Heart right ventricle (tissue), 16 donors: ENCODE data around the gene HDAC8. TPM values are rescaled to one million over a fixed set of nuclear protein-coding genes. Genes with fewer than 3 reads are reported as not detected.
"Not testable (repeated sequence)": the region's sequence is repeated elsewhere in the genome, so short reads cannot be mapped to it uniquely, and the experiment has no call there.

Experiments
- ATAC-seq, 8 donors: fragments of 200-7000 bp; cut with Tn5 transposase; one replicate each; pipeline ENCODE4 v1.9.1; 2020; ENCODE audit warnings: mild to moderate bottlenecking in 8 of 8, moderate library complexity in 8 of 8, moderate number of reproducible peaks in 1 of 8
- DNase-seq, 2 donors: peaks; one replicate each; pipeline ENCODE4 v3.0.0-alpha.2; 2020
- H3K27ac ChIP-seq, 10 donors: fragments of 200-600 bp; sonication (generic) in 2 of 10; one replicate each; pipeline versions ENCODE4 v1.5.0 to v1.8.0; 2020 to 2022; ENCODE audit warnings: mild to moderate bottlenecking in 3 of 10
- H3K27me3 ChIP-seq, 7 donors: fragments of 200-600 bp; one replicate each; pipeline ENCODE4 v1.8.0; 2021 to 2022; ENCODE audit warnings: mild to moderate bottlenecking in 2 of 7
- H3K36me3 ChIP-seq, 9 donors: fragments of 200-600 bp; sonication (generic) in 1 of 9; one replicate each; pipeline versions ENCODE4 v1.5.0 to v1.8.0; 2020 to 2022; ENCODE audit warnings: mild to moderate bottlenecking in 2 of 9
- H3K4me1 ChIP-seq, 9 donors: fragments of 200-600 bp; sonication (generic) in 1 of 9; one replicate each; pipeline versions ENCODE4 v1.5.0 to v1.8.0; 2020 to 2022; ENCODE audit warnings: mild to moderate bottlenecking in 4 of 9
- H3K4me3 ChIP-seq, 10 donors: fragments of 200-600 bp; sonication (generic) in 2 of 10; one replicate each; pipeline versions ENCODE4 v1.5.0 to v1.8.0; 2020 to 2022; ENCODE audit warnings: mild to moderate bottlenecking in 7 of 10, moderate library complexity in 2 of 10
- H3K9me3 ChIP-seq, 11 donors: fragments of 200-600 bp in 10 of 11; sonication (generic) in 2 of 11; one replicate each; pipeline versions ENCODE4 v1.5.0 to v1.8.0; 2013 to 2022; ENCODE audit warnings: mild to moderate bottlenecking in 2 of 11, control low read depth in 1 of 11, moderate library complexity in 1 of 11
- CTCF ChIP-seq, 9 donors: fragments of 200-600 bp; sonication (generic) in 2 of 9; IDR thresholded peaks; one replicate each; pipeline versions ENCODE4 v1.5.0 to v1.8.0; 2021 to 2022; ENCODE audit warnings: antibody characterized with exemption in 9 of 9, mild to moderate bottlenecking in 5 of 9, moderate library complexity in 1 of 9
- WGBS, 2 donors: extraction: QIAGEN DNeasy Blood & Tissue Kit; methylation state at CpG; one replicate each; pipeline ENCODE4 v1.1.7; 2013; ENCODE audit warnings: inconsistent platforms in 1 of 2; 5-methylcytosine and 5-hydroxymethylcytosine counted together
- intact Hi-C, 10 donors: fragments of 100-400 bp; cut with DNase I; formaldehyde crosslinking; loops; one replicate each; pipeline versions ENCODE4 v1.11.1 to v1.14.2; 2022
- polyA plus RNA-seq, 2 donors: library from polyadenylated mRNA; stranded (reverse); fragments of 200-250 nt; gene quantifications; one replicate each; pipeline ENCODE4 v1.2.3, GENCODE V29; 2013
- total RNA-seq, 10 donors: library from RNA; stranded (reverse); fragmentation: NEBNext Ultra II Directional in 3 of 10; extraction: Animal tissue kit (Norgen Biotek cat#: 25700) in 3 of 10; gene quantifications; one replicate each; pipeline versions ENCODE4 v1.2.1 to v1.2.4, GENCODE V29; 2021 to 2023
- donor health status: Arrhythmogenic right ventricular cardiomyopathy.
- donor health status: ischemic (EF 13 %, LVEDD 7.1; RV severe dilation, severe dysfunction).
- donor health status: healthy with polysubstance abuse.
- donor health status: DM: no; HTN: yes; CAD: no.
- donor health status: DM: no; HTN: no; CAD: no.
- donor health status: ischemic (EF 25% LVEDD 6.9; RV normal size, moderate dysfunction).
- donor health status: ischemic (EF 25% LVEDD 5.7; RV mildly dilated, moderate dysfunction).
- donor health status: healthy.
- donor health status: DM: yes; HTN: yes; CAD: no.
- donor health status: Ischemic cardiomyopathy.
- donor health status: ischemic (EF 35%, LVEDD 5.7; RV mildly dilated, moderate dysfunction).
- donor health status: nonischemic (EF 11% LVEDD 7.7; RV severe dilation, severe dysfunction).
- donor health status: DM: yes; HTN: yes; CAD: no.
- donor health status: PGD.
- donor health status: ischemic (EF 29% LVEDD 5.4; RV normal size, mild dysfunction).
- donor health status: nonischemic (EF 23%, LVEDD 6.1; RV moderate dilation, normal function).

Gene HDAC8
- total and polyA plus RNA-seq, 12 donors, result 15.9 to 48.1 (median 19.5) TPM

GRCh38 chrX:72620550-72621145 is 48.0 kb upstream of the HDAC8 start:
- H3K4me3 ChIP-seq, result no peak overlapping the region
- H3K27me3 ChIP-seq, result peaks cover 0 to 35% (median 0%) of the 10 kb centered on the region in 7 donors
- H3K36me3 ChIP-seq, result peaks cover 0 to 22% (median 0%) of the 10 kb centered on the region in 9 donors
- no peak for TF ChIP-seq CTCF (IDR thresholded peaks at IDR 0.05)
- peak overlapping the region in 3 of 10 donors; percentile 19 to 53 (median 48) for H3K27ac ChIP-seq
- peaks cover 0 to 8% (median 0%) of the 10 kb centered on the region in 9 donors for H3K4me1 ChIP-seq
- DNase-seq, result peak; percentile 6 to 36
- 72 to 83% methylated on average over 9 of the region's 9 CpGs for WGBS, 2 donors
- intact Hi-C loops, result no loop called here
- H3K9me3 ChIP-seq, result no peaks in the 10 kb centered on the region
- ATAC-seq, result peak in 7 of 8 donors; percentile 67 to 93 (median 79)

- peak in 6 of 9 donors; percentile 19 to 44 (median 26) for TF ChIP-seq CTCF (IDR thresholded peaks at IDR 0.05)
- Histone ChIP-seq H3K36me3 (peaks cover 0 to 27% (median 0%) of the 10 kb centered on the region in 9 donors), H3K27me3 (peaks cover 0 to 38% (median 0%) of the 10 kb centered on the region in 7 donors), H3K4me3 (no peak overlapping the region), H3K4me1 (no peaks in the 10 kb centered on the region), H3K9me3 (no peaks in the 10 kb centered on the region), H3K27ac (no peak overlapping the region)
- intact Hi-C loops, result no loop called here
- no peak for ATAC-seq
- WGBS, 2 donors, result 41 to 52% methylated on average over 2 of the region's 2 CpGs
- DNase-seq, result no peak
Observed at GRCh38 chrX:72609313-72609712, 36.7 kb upstream of the HDAC8 start.

GRCh38 chrX:72604705-72605104 is 32.1 kb upstream of the HDAC8 start:
- Histone ChIP-seq H3K9me3 (no peaks in the 10 kb centered on the region), H3K36me3 (peaks cover 0 to 22% (median 0%) of the 10 kb centered on the region in 9 donors), H3K4me3 (no peak overlapping the region), H3K4me1 (no peaks in the 10 kb centered on the region), H3K27ac (no peak overlapping the region), H3K27me3 (peaks cover 0 to 14% (median 0%) of the 10 kb centered on the region in 7 donors)
- 74 to 80% methylated on average over 3 of the region's 3 CpGs for WGBS, 2 donors
- ATAC-seq (no peak), DNase-seq (no peak)
- TF ChIP-seq CTCF (IDR thresholded peaks at IDR 0.05), result no peak
- intact Hi-C loops, result no loop called here

GRCh38 chrX:72604112-72604511 is 31.5 kb upstream of the HDAC8 start:
- peaks cover 0 to 11% (median 0%) of the 10 kb centered on the region in 7 donors for H3K27me3 ChIP-seq
- ATAC-seq (no peak), DNase-seq (no peak)
- WGBS, 2 donors, result 90 to 97% methylated on average over 2 of the region's 2 CpGs
- no peaks in the 10 kb centered on the region for H3K9me3 ChIP-seq
- no peak for TF ChIP-seq CTCF (IDR thresholded peaks at IDR 0.05)
- peaks cover 0 to 22% (median 0%) of the 10 kb centered on the region in 9 donors for H3K36me3 ChIP-seq
- intact Hi-C loops, result no loop called here
- no peak overlapping the region for H3K27ac ChIP-seq
- no peak overlapping the region for H3K4me3 ChIP-seq
- no peaks in the 10 kb centered on the region for H3K4me1 ChIP-seq

GRCh38 chrX:72591038-72591437 is 18.4 kb upstream of the HDAC8 start:
- H3K36me3 ChIP-seq, intact Hi-C loops, DNase-seq, H3K9me3 ChIP-seq, ATAC-seq, H3K4me1 ChIP-seq, H3K27ac ChIP-seq, H3K4me3 ChIP-seq: not testable (repeated sequence)
- 84 to 91% methylated on average over 4 of the region's 4 CpGs for WGBS, 2 donors
- peaks cover 0 to 17% (median 0%) of the 10 kb centered on the region in 7 donors for H3K27me3 ChIP-seq
